Middle frontal gyrus (tissue), 1 donor: ENCODE results near the gene WDR93.
A peak's percentile ranks its signal among the peaks of the same experiment; 100 is the strongest.

ENCODE experiments used
- DNase-seq: peaks from one replicate; pipeline ENCODE4 v3.0.0-alpha.2; 2015; ENCODE audit warnings: low spot score; ENCODE audit errors: extremely low spot score

WDR93 gene

GRCh38 chr15:89747708-89748682, 57.4 kb downstream of the WDR93 start:
- DNase-seq = no peak

- no peak for DNase-seq
These were observed 58.4 kb downstream of the WDR93 start for GRCh38 chr15:89749054-89749453.

GRCh38 chr15:89749526-89749925, 58.9 kb downstream of the WDR93 start:
- DNase-seq = no peak

GRCh38 chr15:89749951-89750559, 59.4 kb downstream of the WDR93 start:
- DNase-seq = no peak

GRCh38 chr15:89750560-89751542, 60.2 kb downstream of the WDR93 start, which contains the start of gene MESP1:
MESP1 (minus strand) TSS chr15:89751249; CDS start chr15:89751231, 18 bp downstream.
- peak; percentile 81 for DNase-seq

GRCh38 chr15:89751748-89752147, 61.1 kb downstream of the WDR93 start:
- DNase-seq = no peak

- no peak for DNase-seq
These were observed 63.2 kb downstream of the WDR93 start for GRCh38 chr15:89753855-89754254.

- no peak for DNase-seq
These were observed 63.9 kb downstream of the WDR93 start for GRCh38 chr15:89754361-89755154.

GRCh38 chr15:89755701-89756100, 65.1 kb downstream of the WDR93 start:
- no peak for DNase-seq

GRCh38 chr15:89756897-89757296, 66.3 kb downstream of the WDR93 start:
- DNase-seq = no peak

- DNase-seq = no peak
These were observed 67.7 kb downstream of the WDR93 start for GRCh38 chr15:89758283-89758682.

GRCh38 chr15:89758981-89759380, 68.4 kb downstream of the WDR93 start:
- DNase-seq = no peak

- no peak for DNase-seq
These were observed 69.2 kb downstream of the WDR93 start for GRCh38 chr15:89759835-89760234.

- DNase-seq = peak; percentile 47
These were observed 69.8 kb downstream of the WDR93 start for GRCh38 chr15:89760303-89761008.

- no peak for DNase-seq
These were observed 70.6 kb downstream of the WDR93 start for GRCh38 chr15:89761009-89761831.

- DNase-seq = no peak
These were observed 71.3 kb downstream of the WDR93 start for GRCh38 chr15:89761929-89762328.

- DNase-seq = no peak
These were observed 75.1 kb downstream of the WDR93 start for GRCh38 chr15:89765694-89766093.

GRCh38 chr15:89766357-89767311, 76.0 kb downstream of the WDR93 start:
- DNase-seq = no peak
